ENCODE measurements around the gene MYORG. TPM values are rescaled to one million over a fixed set of nuclear protein-coding genes. Genes with fewer than 3 reads are reported as not detected.

The MYORG gene
- 4.9 and 8.0 TPM in 2 replicates for total RNA-seq

GRCh38 chr9:34376596-34377403, at the start of gene MYORG:
Gene MYORG, minus strand, starts transcription at chr9:34376898. Its CDS starts 3,955 bp downstream, at chr9:34372943.
- DNase-seq, result peak; percentile 91

GRCh38 chr9:34419716-34420504, 43.2 kb upstream of the MYORG start:
- peak; percentile 21 for DNase-seq

- no peak for DNase-seq
Measured at GRCh38 chr9:34417734-34418133, 41.0 kb upstream of the MYORG start.

- peak; percentile 72 for DNase-seq
Measured at GRCh38 chr9:34413231-34413852, 36.6 kb upstream of the MYORG start.

GRCh38 chr9:34412336-34412735, 35.6 kb upstream of the MYORG start:
- DNase-seq, result no peak

GRCh38 chr9:34409154-34409553, 32.5 kb upstream of the MYORG start:
- no peak for DNase-seq

GRCh38 chr9:34408173-34408572, 31.5 kb upstream of the MYORG start:
- no peak for DNase-seq

GRCh38 chr9:34406219-34406618, 29.5 kb upstream of the MYORG start:
- DNase-seq, result no peak

- no peak for DNase-seq
Measured at GRCh38 chr9:34405719-34406118, 29.0 kb upstream of the MYORG start.

GRCh38 chr9:34403554-34404380, 27.1 kb upstream of the MYORG start:
- peak; percentile 82 for DNase-seq

GRCh38 chr9:34400686-34401602, 24.2 kb upstream of the MYORG start:
- no peak for DNase-seq

GRCh38 chr9:34400275-34400674, 23.6 kb upstream of the MYORG start:
- DNase-seq, result no peak

GRCh38 chr9:34399729-34400128, 23.0 kb upstream of the MYORG start:
- DNase-seq, result no peak

GRCh38 chr9:34398875-34399274, 22.2 kb upstream of the MYORG start:
- DNase-seq, result no peak

GRCh38 chr9:34396276-34397214, 19.8 kb upstream of the MYORG start:
- DNase-seq, result no peak

- no peak for DNase-seq
Measured at GRCh38 chr9:34392511-34392910, 15.8 kb upstream of the MYORG start.

GRCh38 chr9:34387239-34387638, 10.5 kb upstream of the MYORG start:
- no peak for DNase-seq

- DNase-seq, result no peak
Measured at GRCh38 chr9:34386656-34387055, 10.0 kb upstream of the MYORG start.

GRCh38 chr9:34385561-34386230, 9.0 kb upstream of the MYORG start:
- no peak for DNase-seq
